Astrocyte (in vitro differentiated cells and primary cell): ENCODE results near the gene POGLUT3.

Experiments used
- EZH2 ChIP-seq: IDR thresholded peaks from 2 replicates; pipeline ENCODE4 v1.6.1; 2012; ENCODE audit warnings: mild to moderate bottlenecking, low read length, inconsistent platforms; ENCODE audit not compliant: insufficient read depth
- TF ChIP-seq, protein P1 (sequence below): IDR thresholded peaks from 2 replicates; pipeline ENCODE4 v1.5.1; 2011; ENCODE audit warnings: low read depth, mild to moderate bottlenecking, inconsistent platforms, low read length, moderate library complexity; ENCODE audit not compliant: insufficient read depth

DNA sequence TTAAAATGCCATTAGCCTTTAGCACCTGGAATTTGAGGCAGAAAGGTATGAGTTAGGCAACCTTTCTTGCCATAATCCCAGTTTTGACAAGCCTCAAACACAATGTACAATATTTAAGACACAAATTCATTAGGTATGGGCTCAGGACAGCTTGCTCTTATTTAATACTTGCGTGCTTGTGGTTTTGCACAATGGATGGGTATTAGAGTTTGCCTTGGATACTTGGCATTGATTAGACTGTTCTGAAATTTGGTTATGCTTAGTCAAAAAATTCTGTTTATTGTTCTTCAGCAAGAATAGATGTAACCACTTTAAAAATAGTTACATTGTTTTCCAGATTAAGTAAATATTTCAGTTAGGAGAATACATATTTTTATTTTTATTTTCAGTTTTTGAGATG lies 25.5 kb downstream of the POGLUT3 start:
- TF ChIP-seq, protein P1, sequence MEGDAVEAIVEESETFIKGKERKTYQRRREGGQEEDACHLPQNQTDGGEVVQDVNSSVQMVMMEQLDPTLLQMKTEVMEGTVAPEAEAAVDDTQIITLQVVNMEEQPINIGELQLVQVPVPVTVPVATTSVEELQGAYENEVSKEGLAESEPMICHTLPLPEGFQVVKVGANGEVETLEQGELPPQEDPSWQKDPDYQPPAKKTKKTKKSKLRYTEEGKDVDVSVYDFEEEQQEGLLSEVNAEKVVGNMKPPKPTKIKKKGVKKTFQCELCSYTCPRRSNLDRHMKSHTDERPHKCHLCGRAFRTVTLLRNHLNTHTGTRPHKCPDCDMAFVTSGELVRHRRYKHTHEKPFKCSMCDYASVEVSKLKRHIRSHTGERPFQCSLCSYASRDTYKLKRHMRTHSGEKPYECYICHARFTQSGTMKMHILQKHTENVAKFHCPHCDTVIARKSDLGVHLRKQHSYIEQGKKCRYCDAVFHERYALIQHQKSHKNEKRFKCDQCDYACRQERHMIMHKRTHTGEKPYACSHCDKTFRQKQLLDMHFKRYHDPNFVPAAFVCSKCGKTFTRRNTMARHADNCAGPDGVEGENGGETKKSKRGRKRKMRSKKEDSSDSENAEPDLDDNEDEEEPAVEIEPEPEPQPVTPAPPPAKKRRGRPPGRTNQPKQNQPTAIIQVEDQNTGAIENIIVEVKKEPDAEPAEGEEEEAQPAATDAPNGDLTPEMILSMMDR, result no peak
- TF ChIP-seq EZH2, result no peak
